Measurements from ENCODE around the gene MAPK1. TPM values are rescaled to one million over a fixed set of nuclear protein-coding genes. Genes with fewer than 3 reads are reported as not detected.
"Not testable (repeated sequence)": the region's sequence is repeated elsewhere in the genome, so short reads cannot be mapped to it uniquely, and the experiment has no call there.

MAPK1 gene
- total RNA-seq, 6 experiments from 2014 or later, result 140 to 178 (median 160) TPM

DNA sequence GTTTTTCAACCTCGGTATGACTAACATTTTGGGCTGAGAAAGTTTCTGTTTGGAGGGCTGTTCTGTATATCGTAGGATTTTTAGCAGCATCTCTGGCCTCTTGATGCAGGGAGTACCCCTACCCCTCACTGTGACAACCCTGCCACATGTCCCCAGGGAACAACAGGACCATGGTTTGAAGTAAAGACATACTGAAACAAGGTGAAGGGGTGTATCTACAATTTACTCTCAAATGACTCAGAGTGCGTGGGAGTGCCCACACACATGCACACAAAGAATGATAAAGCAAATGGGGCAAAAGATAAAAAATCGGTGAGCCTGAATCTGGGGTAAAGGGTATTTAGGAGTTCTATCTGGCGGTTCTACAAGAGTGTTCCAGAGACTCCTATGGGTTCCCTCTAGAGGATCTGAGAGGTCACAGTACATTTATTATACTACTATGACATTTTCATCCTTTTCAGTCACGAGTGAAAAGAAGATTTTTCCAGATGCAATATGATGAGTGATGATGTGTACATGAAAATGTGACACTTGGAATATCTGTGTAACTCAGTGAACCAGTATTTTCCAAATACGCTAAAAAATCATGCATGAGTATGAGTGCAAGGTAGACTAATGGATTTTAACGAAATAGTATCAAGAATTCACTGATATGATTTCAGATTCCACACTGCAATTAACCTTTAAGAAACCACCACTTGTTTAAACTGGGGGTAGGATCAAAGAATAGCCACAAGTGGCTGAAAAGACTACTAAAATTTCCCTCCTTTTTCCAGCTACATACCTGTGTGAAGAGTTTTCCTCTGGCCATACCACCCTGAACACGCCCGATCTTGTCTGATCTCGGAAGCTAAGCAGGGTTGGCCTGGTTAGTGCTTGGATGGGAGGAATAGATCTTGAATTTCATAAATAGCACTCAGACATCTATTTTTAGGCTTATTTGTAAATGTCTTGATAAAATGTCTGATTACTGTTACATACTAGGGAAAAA lies 75.5 kb downstream of the MAPK1 start:
- Mint-ChIP-seq H3K27ac (peak overlapping the region; percentile 14; the same call in 1 of the 2 replicates), H3K4me3 (no peak overlapping the region), H3K27me3 (ENCODE audit: insufficient read depth) (no peaks in the 10 kb centered on the region), H3K36me3 (ENCODE audit: low read depth) (peaks cover 9% of the 10 kb centered on the region; the same call in 1 of the 2 replicates), H3K4me1 (ENCODE audit: low read depth) (peaks cover 10% of the 10 kb centered on the region), H3K9me3 (no peaks in the 10 kb centered on the region)
- TF ChIP-seq, protein P1, sequence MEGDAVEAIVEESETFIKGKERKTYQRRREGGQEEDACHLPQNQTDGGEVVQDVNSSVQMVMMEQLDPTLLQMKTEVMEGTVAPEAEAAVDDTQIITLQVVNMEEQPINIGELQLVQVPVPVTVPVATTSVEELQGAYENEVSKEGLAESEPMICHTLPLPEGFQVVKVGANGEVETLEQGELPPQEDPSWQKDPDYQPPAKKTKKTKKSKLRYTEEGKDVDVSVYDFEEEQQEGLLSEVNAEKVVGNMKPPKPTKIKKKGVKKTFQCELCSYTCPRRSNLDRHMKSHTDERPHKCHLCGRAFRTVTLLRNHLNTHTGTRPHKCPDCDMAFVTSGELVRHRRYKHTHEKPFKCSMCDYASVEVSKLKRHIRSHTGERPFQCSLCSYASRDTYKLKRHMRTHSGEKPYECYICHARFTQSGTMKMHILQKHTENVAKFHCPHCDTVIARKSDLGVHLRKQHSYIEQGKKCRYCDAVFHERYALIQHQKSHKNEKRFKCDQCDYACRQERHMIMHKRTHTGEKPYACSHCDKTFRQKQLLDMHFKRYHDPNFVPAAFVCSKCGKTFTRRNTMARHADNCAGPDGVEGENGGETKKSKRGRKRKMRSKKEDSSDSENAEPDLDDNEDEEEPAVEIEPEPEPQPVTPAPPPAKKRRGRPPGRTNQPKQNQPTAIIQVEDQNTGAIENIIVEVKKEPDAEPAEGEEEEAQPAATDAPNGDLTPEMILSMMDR (IDR thresholded peaks at IDR 0.05), result no peak
- DNase-seq, result no peak

DNA sequence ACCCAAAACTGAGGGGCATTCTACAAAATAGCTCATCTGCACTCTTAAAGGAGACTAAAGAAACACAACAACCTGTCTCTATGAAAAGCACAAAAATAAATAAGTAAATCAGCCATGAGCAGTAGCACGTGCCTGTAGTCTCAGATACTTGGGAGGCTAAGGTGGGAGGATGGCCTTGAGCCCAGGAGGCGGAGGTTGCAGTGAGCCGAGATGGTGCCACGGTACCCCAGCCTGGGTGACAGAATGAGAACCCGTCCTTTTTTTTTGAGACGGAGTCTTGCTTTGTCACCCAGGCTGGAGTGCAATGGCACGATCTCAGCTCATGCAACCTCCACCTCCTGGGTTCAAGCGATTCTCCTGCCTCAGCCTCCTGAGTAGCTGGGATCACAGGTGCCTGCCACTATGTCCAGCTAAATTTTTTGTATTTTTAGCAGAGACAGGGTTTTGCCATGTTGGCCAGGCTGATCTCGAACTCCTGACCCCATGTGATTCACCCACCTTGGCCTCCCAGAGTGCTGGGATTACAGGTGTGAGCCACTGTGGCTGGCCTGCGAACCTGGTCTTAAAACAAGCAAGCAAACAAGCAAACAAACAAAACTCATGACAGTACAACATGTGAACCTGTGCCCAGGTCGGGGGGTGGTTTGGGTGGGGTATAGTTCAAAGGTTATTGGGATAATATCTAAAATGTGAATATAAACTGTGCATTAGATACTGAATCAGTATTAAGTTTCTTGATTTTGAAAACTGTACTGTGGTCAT lies 76.4 kb downstream of the MAPK1 start:
- H3K36me3 Mint-ChIP-seq (ENCODE audit: low read depth); H3K4me1 Mint-ChIP-seq (ENCODE audit: low read depth); DNase-seq; H3K27me3 Mint-ChIP-seq (ENCODE audit: insufficient read depth); H3K9me3 Mint-ChIP-seq; H3K4me3 Mint-ChIP-seq: not testable (repeated sequence)
- H3K27ac Mint-ChIP-seq, result 0 out of 2 replicates have a peak overlapping the region, but pooled peaks have one; percentile 14

DNA sequence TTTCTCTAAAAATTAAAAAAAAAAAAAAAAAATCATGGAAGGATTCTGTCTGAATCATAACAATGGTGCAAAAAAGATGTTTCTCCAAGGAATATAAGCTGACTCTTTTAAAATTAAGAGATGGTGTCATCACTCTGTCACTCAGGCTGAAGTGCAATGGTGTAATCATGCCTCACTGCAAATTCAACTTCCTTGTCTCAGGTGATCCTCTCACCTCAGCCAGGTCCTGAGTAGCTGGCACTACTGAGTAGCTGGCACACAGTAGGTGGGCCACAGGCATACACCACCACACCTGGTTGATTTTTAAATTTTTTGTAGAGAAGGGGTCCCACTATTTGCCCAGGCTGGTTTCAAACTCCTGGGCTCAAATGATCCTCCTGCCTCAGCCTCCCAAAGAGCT lies 77.1 kb downstream of the MAPK1 start:
- Mint-ChIP-seq H3K4me3 (no peak overlapping the region), H3K27me3 (ENCODE audit: insufficient read depth) (no peaks in the 10 kb centered on the region), H3K27ac (no peak overlapping the region), H3K36me3 (ENCODE audit: low read depth) (0 out of 2 replicates have a peak, but pooled peaks cover 5% of the 10 kb centered on the region), H3K4me1 (ENCODE audit: low read depth) (peaks cover 10% of the 10 kb centered on the region), H3K9me3 (no peaks in the 10 kb centered on the region)
- DNase-seq, result no peak
- TF ChIP-seq, protein P1 (IDR thresholded peaks at IDR 0.05), result no peak

DNA sequence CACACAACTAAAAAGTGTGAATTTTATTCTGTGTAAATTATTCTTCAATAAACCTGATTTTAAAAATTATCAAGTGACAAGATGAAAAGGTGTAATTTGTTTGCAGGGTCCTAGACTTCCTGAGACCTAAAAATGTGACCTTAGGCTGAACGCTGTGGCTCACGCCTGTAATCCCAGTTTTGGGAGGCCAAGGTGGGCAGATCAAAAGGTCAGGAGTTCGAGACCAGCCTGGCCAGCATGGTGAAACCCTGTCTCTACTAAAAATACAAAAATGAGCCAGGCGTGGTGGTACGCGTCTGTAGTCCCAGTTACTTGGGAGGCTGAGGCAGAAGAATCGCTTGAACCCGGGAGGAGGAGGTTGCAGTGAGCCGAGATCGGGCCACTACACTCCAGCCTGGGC lies 79.9 kb downstream of the MAPK1 start:
- not testable (repeated sequence) for DNase-seq; H3K27ac Mint-ChIP-seq; H3K27me3 Mint-ChIP-seq (ENCODE audit: insufficient read depth); H3K4me3 Mint-ChIP-seq; H3K4me1 Mint-ChIP-seq (ENCODE audit: low read depth); H3K9me3 Mint-ChIP-seq
- H3K36me3 Mint-ChIP-seq (ENCODE audit: low read depth), result 0 out of 2 replicates have a peak, but pooled peaks cover 13% of the 10 kb centered on the region

DNA sequence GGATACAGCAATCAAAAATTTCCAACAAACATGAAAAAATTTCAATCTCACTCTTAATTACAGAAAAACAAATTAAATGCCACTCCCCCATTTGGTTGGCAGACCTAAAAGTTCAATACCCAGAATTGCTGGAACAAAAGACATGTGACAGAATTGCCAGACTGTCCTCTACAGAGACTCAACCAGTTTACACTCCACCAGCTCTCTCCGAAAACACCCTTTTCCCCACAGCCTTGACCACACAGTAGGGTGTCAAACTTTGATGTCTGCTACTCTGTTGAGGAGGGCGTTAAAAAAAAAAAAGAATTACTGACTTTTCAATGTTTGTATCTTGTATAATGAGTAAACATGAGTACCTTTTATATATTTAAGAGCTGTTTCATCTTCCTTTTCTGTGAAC lies 87.2 kb downstream of the MAPK1 start:
- Mint-ChIP-seq H3K27me3 (ENCODE audit: insufficient read depth) (no peaks in the 10 kb centered on the region; the same call in 1 of the 2 replicates), H3K36me3 (ENCODE audit: low read depth) (peaks cover 22% of the 10 kb centered on the region), H3K4me1 (ENCODE audit: low read depth) (peaks cover 28% of the 10 kb centered on the region), H3K9me3 (no peaks in the 10 kb centered on the region; the same call in 1 of the 2 replicates), H3K4me3 (no peak overlapping the region), H3K27ac (no peak overlapping the region)
- DNase-seq, result no peak
- TF ChIP-seq, protein P1 (IDR thresholded peaks at IDR 0.05), result no peak

DNA sequence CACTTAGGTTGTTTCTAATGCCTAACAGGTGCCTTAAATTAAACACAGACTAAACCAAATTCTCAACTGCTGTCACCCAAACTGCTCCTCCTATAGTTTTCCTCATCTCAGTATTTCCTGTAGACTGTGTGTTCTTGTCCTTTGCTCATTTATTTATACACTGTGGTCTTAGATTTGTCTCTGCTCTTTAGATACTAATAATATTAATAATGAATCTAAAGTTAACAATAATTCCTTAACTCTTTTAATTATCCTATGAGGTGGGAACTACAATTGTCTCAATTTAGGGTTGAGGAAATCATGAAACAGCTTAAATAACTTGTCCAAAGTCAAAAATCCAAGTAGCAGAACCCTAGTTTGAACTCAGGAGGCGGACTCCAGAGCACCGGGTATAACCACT lies 88.0 kb downstream of the MAPK1 start:
- Mint-ChIP-seq H3K27me3 (ENCODE audit: insufficient read depth) (no peaks in the 10 kb centered on the region; the same call in 1 of the 2 replicates), H3K4me3 (no peak overlapping the region), H3K36me3 (ENCODE audit: low read depth) (peaks cover 19% of the 10 kb centered on the region), H3K9me3 (no peaks in the 10 kb centered on the region; the same call in 1 of the 2 replicates), H3K27ac (peak overlapping the region; percentile 34; the same call in 1 of the 2 replicates), H3K4me1 (ENCODE audit: low read depth) (peaks cover 28% of the 10 kb centered on the region)
- DNase-seq, result no peak
- TF ChIP-seq, protein P1 (IDR thresholded peaks at IDR 0.05), result no peak
